ENCODE results near the gene EPB41L4B.

The EPB41L4B gene

DNA sequence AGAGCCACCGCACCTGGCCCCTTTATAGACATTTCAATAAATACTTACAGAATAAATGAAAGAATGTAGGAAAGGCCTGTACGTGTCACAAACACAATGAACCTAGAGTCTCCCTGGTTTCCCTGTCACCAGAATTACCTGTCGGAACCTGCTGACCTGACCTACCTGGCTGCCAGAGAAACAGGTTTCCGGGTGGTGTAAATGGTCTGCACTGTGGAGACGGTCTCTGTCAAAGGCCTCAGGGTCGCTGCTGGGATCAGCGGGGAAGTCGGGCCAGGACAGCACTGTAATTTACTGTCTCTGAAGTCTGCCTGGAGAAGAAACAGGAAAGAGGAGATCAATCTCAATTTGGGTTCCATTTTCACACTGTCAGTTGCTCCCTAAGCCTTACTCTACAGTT is 144.5 kb downstream of the EPB41L4B start:
- Histone ChIP-seq H3K9ac (ENCODE audit: low read depth in 1 of 2, low read length in 2 of 2) (no peak overlapping the region), H3K27me3 (ENCODE audit: control insufficient read depth in 1 of 2, insufficient read depth in 2 of 2, low read length in 2 of 2) (no peaks in the 10 kb centered on the region), H3K4me3 (ENCODE audit: low read depth in 1 of 2, low read length in 2 of 2) (no peak overlapping the region), H3K27ac (ENCODE audit: low read depth, low read length) (no peak overlapping the region), H3K9me3 (ENCODE audit: control insufficient read depth in 1 of 2, low read length in 2 of 2) (no peaks in the 10 kb centered on the region), H3K4me1 (ENCODE audit: control insufficient read depth in 1 of 2, insufficient read depth in 2 of 2, low read length in 2 of 2) (no peaks in the 10 kb centered on the region), H3K36me3 (ENCODE audit: control insufficient read depth in 1 of 2, insufficient read depth in 2 of 2, low read length in 2 of 2) (no peaks in the 10 kb centered on the region)

DNA sequence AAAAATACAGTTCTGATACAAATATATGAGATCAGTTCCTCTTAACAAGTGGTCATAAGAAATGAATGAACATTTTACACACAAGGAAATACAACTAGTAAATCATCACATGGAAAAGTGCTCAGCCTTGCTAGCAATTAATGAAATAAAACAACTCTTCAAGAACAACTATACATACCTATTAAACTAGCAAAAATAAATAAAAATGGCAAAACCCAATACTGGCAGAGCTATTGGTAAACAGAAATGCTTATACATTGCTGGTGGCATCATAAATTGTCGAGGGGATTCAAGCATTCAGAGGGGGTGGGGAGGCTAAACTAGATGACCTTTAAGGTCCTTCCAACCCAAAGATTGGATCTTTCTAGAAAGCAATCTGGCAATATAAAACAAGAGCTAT is 147.9 kb downstream of the EPB41L4B start:
- H3K27ac ChIP-seq (ENCODE audit: low read depth, low read length), result no peak overlapping the region
- no peak overlapping the region for H3K9ac ChIP-seq (ENCODE audit: low read depth in 1 of 2, low read length in 2 of 2)
- no peaks in the 10 kb centered on the region for H3K36me3 ChIP-seq (ENCODE audit: control insufficient read depth in 1 of 2, insufficient read depth in 2 of 2, low read length in 2 of 2)
- H3K4me3 ChIP-seq (ENCODE audit: low read depth in 1 of 2, low read length in 2 of 2), result no peak overlapping the region
- no peaks in the 10 kb centered on the region for H3K9me3 ChIP-seq (ENCODE audit: control insufficient read depth in 1 of 2, low read length in 2 of 2)
- no peaks in the 10 kb centered on the region for H3K4me1 ChIP-seq (ENCODE audit: control insufficient read depth in 1 of 2, insufficient read depth in 2 of 2, low read length in 2 of 2)
- H3K27me3 ChIP-seq (ENCODE audit: control insufficient read depth in 1 of 2, insufficient read depth in 2 of 2, low read length in 2 of 2), result peaks cover 0 to 4% of the 10 kb centered on the region in 2 donors

DNA sequence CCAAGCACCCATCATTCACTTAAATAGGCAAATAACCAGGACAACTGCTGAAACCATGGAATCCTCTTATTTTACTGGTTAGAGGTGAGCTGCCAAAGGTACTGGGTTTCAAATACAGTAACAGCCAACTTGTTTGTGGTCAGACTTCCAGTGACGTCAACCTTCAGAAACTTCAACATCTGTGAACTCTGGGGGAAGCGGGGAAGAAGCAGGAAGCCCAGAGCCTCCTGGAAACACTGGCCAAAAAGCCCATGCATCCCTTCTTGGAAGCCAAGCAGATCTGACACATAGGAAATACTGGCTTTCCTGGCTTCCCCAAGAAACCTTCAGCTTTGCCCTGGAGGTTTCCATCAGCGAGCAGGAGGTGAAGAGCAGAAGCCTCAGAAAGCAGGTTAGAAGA is 148.9 kb downstream of the EPB41L4B start:
- Histone ChIP-seq H3K27ac (ENCODE audit: low read depth, low read length) (no peak overlapping the region), H3K4me3 (ENCODE audit: low read depth in 1 of 2, low read length in 2 of 2) (no peak overlapping the region), H3K9ac (ENCODE audit: low read depth in 1 of 2, low read length in 2 of 2) (no peak overlapping the region), H3K36me3 (ENCODE audit: control insufficient read depth in 1 of 2, insufficient read depth in 2 of 2, low read length in 2 of 2) (no peaks in the 10 kb centered on the region), H3K4me1 (ENCODE audit: control insufficient read depth in 1 of 2, insufficient read depth in 2 of 2, low read length in 2 of 2) (no peaks in the 10 kb centered on the region), H3K9me3 (ENCODE audit: control insufficient read depth in 1 of 2, low read length in 2 of 2) (no peaks in the 10 kb centered on the region), H3K27me3 (ENCODE audit: control insufficient read depth in 1 of 2, insufficient read depth in 2 of 2, low read length in 2 of 2) (peaks cover 8 to 12% of the 10 kb centered on the region in 2 donors)

DNA sequence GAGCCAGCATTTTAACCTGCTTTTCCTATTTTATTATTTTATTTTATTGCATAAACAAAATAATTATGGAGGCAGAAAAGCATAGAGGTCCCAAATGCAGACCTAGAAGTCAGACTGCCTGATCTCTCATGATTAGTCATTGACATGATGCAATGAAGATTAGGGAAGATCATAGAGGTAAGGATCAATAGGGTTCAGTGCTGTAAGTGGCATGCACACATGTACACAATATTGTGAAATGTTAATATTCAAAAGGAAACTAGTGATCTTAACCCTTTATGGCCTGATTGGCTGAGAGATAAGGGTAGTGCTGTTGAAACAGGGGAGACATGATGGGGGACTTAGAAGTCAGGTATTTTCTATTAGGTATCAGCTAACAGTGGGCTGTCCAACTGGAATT is 152.7 kb downstream of the EPB41L4B start:
- no peak overlapping the region for H3K4me3 ChIP-seq (ENCODE audit: low read depth in 1 of 2, low read length in 2 of 2)
- H3K4me1 ChIP-seq (ENCODE audit: control insufficient read depth in 1 of 2, insufficient read depth in 2 of 2, low read length in 2 of 2), result no peaks in the 10 kb centered on the region
- H3K9ac ChIP-seq (ENCODE audit: low read depth in 1 of 2, low read length in 2 of 2), result no peak overlapping the region
- no peak overlapping the region for H3K27ac ChIP-seq (ENCODE audit: low read depth, low read length)
- no peaks in the 10 kb centered on the region for H3K9me3 ChIP-seq (ENCODE audit: control insufficient read depth in 1 of 2, low read length in 2 of 2)
- no peaks in the 10 kb centered on the region for H3K36me3 ChIP-seq (ENCODE audit: control insufficient read depth in 1 of 2, insufficient read depth in 2 of 2, low read length in 2 of 2)
- H3K27me3 ChIP-seq (ENCODE audit: control insufficient read depth in 1 of 2, insufficient read depth in 2 of 2, low read length in 2 of 2), result peaks cover 24 to 29% of the 10 kb centered on the region in 2 donors

DNA sequence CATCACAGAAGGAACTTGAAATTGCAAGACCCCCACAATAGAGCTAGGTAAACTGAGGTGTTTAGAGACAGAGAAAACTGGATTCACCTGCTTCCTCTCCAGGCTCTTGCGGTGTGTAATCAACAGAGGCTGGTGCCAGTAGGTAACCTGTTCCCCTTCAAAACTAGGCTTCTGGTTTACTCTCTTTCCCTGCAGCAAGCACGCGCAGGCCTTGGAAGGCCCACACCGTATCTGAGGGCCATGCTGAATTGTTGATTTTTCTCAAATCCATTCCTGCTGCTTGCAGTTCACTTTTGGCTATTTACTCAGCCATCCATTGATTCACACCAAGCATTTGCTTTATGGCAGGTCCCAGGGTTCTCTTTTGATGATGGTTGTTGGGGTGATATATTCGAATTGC is 153.1 kb downstream of the EPB41L4B start:
- Histone ChIP-seq H3K27me3 (ENCODE audit: control insufficient read depth in 1 of 2, insufficient read depth in 2 of 2, low read length in 2 of 2) (peaks cover 24 to 29% of the 10 kb centered on the region in 2 donors), H3K9ac (ENCODE audit: low read depth in 1 of 2, low read length in 2 of 2) (no peak overlapping the region), H3K4me1 (ENCODE audit: control insufficient read depth in 1 of 2, insufficient read depth in 2 of 2, low read length in 2 of 2) (peaks cover 0 to 3% of the 10 kb centered on the region in 2 donors)

DNA sequence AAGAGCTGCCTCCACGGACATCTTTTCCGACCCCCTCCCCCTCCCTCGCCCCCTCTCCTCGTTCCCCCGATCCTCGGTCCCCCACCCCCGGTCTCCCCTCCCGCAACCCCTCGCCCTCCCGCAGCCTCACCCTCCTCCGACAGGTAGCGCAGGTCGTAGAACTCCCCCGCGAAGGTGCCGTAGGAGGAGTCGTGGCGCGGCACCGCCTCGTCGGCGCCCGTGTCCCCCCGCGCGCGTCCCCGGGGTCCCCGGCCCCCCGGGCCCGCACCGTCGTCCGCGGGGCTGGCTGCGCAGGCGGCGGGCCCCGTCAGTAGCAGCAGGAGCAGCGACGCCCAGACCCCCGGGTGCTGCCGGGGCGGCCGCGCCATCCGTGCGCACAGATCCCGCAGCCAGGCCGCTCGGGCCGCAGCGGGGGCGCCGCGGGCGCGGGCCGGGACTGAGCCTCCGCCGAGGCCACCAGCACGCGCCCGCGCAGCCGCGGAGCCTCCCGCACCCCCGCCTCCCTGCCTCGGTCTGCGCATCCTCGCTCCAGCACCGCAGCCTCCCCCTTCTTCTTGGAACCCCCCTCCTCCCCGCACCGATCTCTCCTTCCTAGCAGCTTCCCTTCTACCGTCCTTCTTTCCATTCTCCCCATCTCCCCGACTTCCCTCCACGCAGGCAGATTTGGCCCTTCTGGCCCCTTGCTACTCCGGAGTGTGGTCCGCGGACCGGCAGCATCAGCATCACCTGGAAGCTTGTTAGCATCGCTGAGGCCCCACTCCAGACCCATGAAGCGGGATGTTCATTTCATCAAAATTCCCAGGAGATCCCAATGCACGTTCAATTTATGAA is 153.9 kb downstream of the EPB41L4B start, which contains the start of gene FRRS1L:
Gene FRRS1L, minus strand, starts transcription at position 479 of the 831 bp plus-strand sequence. Its CDS starts 111 bp downstream, at position 368.
- Histone ChIP-seq H3K36me3 (ENCODE audit: control insufficient read depth in 1 of 2, insufficient read depth in 2 of 2, low read length in 2 of 2) (no peaks in the 10 kb centered on the region), H3K27ac (ENCODE audit: low read depth, low read length) (no peak within 1 kb of the TSS), H3K27me3 (ENCODE audit: control insufficient read depth in 1 of 2, insufficient read depth in 2 of 2, low read length in 2 of 2) (peaks cover 24 to 29% of the 10 kb centered on the region in 2 donors), H3K4me3 (ENCODE audit: low read depth in 1 of 2, low read length in 2 of 2) (peak within 1 kb of the TSS in 1 of 2 donors; percentile 9), H3K9ac (ENCODE audit: low read depth in 1 of 2, low read length in 2 of 2) (no peak within 1 kb of the TSS), H3K4me1 (ENCODE audit: control insufficient read depth in 1 of 2, insufficient read depth in 2 of 2, low read length in 2 of 2) (peaks cover 0 to 7% of the 10 kb centered on the region in 2 donors), H3K9me3 (ENCODE audit: control insufficient read depth in 1 of 2, low read length in 2 of 2) (no peaks in the 10 kb centered on the region)

More for the DNA sequence above, 153.1 kb downstream of the EPB41L4B start:
- H3K9me3 ChIP-seq (ENCODE audit: control insufficient read depth in 1 of 2, low read length in 2 of 2), result no peaks in the 10 kb centered on the region
- H3K4me3 ChIP-seq (ENCODE audit: low read depth in 1 of 2, low read length in 2 of 2), result no peak overlapping the region
- H3K27ac ChIP-seq (ENCODE audit: low read depth, low read length), result no peak overlapping the region
- no peaks in the 10 kb centered on the region for H3K36me3 ChIP-seq (ENCODE audit: control insufficient read depth in 1 of 2, insufficient read depth in 2 of 2, low read length in 2 of 2)

DNA sequence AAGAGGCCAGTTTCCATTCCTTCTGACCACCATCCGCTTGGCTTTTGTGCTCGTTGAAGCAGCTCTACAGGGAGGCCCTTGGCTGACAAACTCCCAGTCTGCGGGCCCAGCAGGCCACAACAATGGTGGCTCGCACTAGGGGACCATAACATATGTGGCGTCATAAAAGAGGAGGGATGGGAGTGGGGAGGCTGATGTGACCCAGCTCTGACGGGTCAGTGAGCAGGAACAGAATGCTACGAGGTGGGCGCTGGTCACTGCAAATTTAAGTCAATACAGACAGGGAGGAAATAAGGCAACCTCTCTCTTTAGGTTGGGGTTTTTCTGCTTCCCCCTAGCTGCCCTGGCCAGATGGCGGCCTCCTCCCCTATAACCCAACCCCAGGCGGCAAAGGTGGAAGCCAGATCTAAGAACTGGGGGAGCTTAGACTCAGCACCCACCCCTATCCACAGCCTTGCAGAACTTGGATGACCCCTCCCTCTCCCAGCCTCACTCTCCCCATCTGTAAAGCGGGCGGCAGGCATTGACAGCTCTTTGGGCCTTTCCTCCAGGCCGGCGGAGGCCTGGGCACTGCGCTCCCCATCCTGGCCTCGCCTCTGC is 154.6 kb downstream of the EPB41L4B start:
- H3K36me3 ChIP-seq (ENCODE audit: control insufficient read depth in 1 of 2, insufficient read depth in 2 of 2, low read length in 2 of 2), result no peaks in the 10 kb centered on the region
- peaks cover 24 to 29% of the 10 kb centered on the region in 2 donors for H3K27me3 ChIP-seq (ENCODE audit: control insufficient read depth in 1 of 2, insufficient read depth in 2 of 2, low read length in 2 of 2)
- H3K4me1 ChIP-seq (ENCODE audit: control insufficient read depth in 1 of 2, insufficient read depth in 2 of 2, low read length in 2 of 2), result peaks cover 0 to 7% of the 10 kb centered on the region in 2 donors
- no peak overlapping the region for H3K27ac ChIP-seq (ENCODE audit: low read depth, low read length)
- H3K9me3 ChIP-seq (ENCODE audit: control insufficient read depth in 1 of 2, low read length in 2 of 2), result no peaks in the 10 kb centered on the region
- no peak overlapping the region for H3K4me3 ChIP-seq (ENCODE audit: low read depth in 1 of 2, low read length in 2 of 2)
- H3K9ac ChIP-seq (ENCODE audit: low read depth in 1 of 2, low read length in 2 of 2), result no peak overlapping the region

DNA sequence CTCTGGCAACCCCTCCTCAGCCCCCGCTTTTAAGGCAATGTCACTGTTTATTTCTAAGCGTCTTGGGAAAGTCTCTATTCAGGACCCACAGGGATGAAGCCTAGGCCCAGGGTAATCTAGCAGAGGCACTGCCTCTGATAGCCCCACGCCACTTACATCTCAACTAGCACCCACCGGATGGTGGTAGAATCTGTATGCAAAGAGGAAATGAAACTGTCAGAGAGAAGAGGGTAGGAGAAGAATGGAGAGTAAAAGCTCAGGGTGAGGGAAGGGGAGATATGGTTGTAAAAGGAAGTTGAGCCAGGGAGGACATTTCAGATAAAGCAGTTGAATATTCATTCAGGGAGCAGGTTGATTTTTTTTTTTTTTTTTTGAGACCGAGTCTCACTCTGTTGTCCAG is 156.8 kb downstream of the EPB41L4B start:
- H3K4me1 ChIP-seq (ENCODE audit: control insufficient read depth in 1 of 2, insufficient read depth in 2 of 2, low read length in 2 of 2), result peaks cover 0 to 7% of the 10 kb centered on the region in 2 donors
- H3K9ac ChIP-seq (ENCODE audit: low read depth in 1 of 2, low read length in 2 of 2), result no peak overlapping the region
- H3K9me3 ChIP-seq (ENCODE audit: control insufficient read depth in 1 of 2, low read length in 2 of 2), result no peaks in the 10 kb centered on the region
- H3K36me3 ChIP-seq (ENCODE audit: control insufficient read depth in 1 of 2, insufficient read depth in 2 of 2, low read length in 2 of 2), result no peaks in the 10 kb centered on the region
- no peak overlapping the region for H3K4me3 ChIP-seq (ENCODE audit: low read depth in 1 of 2, low read length in 2 of 2)
- H3K27ac ChIP-seq (ENCODE audit: low read depth, low read length), result no peak overlapping the region
- peaks cover 24 to 29% of the 10 kb centered on the region in 2 donors for H3K27me3 ChIP-seq (ENCODE audit: control insufficient read depth in 1 of 2, insufficient read depth in 2 of 2, low read length in 2 of 2)

DNA sequence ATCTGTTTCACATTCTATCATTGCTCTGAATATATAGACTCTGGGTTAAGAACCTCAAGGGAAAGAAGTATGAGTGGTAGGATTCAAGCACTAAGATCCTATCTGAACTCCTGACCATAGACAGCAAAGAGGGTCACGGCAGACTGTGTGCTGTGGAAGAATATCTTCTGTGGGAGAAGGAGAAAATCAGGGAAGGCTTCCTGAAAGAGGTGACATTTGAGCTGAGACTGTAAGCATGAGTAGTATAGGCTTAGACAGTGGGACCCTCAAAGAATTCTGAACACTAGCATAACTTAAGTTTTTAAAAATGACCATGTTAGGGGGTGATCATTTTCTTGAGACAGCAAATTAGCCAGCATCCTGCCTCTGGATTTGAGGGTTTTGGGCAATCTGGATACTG is 157.7 kb downstream of the EPB41L4B start:
- Histone ChIP-seq H3K27ac (ENCODE audit: low read depth, low read length) (no peak overlapping the region), H3K4me1 (ENCODE audit: control insufficient read depth in 1 of 2, insufficient read depth in 2 of 2, low read length in 2 of 2) (peaks cover 0 to 7% of the 10 kb centered on the region in 2 donors), H3K27me3 (ENCODE audit: control insufficient read depth in 1 of 2, insufficient read depth in 2 of 2, low read length in 2 of 2) (peaks cover 24 to 26% of the 10 kb centered on the region in 2 donors), H3K9ac (ENCODE audit: low read depth in 1 of 2, low read length in 2 of 2) (no peak overlapping the region), H3K36me3 (ENCODE audit: control insufficient read depth in 1 of 2, insufficient read depth in 2 of 2, low read length in 2 of 2) (no peaks in the 10 kb centered on the region), H3K4me3 (ENCODE audit: low read depth in 1 of 2, low read length in 2 of 2) (no peak overlapping the region), H3K9me3 (ENCODE audit: control insufficient read depth in 1 of 2, low read length in 2 of 2) (no peaks in the 10 kb centered on the region)

DNA sequence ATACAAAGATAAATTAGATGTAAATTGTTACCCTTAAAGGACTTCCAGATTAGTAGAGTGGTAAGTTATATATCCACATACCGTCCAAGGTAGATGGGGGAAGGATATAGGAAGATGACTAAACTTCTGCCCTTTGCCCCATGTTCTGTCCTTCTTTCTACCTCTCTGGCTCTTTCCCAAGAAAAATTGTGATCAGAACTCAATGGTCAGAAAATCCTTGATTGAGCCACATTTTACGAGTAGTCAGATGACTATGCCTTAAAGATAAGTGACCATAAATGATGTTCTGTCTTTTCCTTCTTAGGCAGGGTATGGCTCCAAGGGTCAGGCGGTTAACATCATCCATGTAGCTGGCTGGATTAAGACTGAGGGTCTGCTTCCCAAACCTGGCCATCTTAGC is 158.2 kb downstream of the EPB41L4B start:
- H3K27ac ChIP-seq (ENCODE audit: low read depth, low read length), result no peak overlapping the region
- H3K4me3 ChIP-seq (ENCODE audit: low read depth in 1 of 2, low read length in 2 of 2), result no peak overlapping the region
- no peaks in the 10 kb centered on the region for H3K9me3 ChIP-seq (ENCODE audit: control insufficient read depth in 1 of 2, low read length in 2 of 2)
- H3K27me3 ChIP-seq (ENCODE audit: control insufficient read depth in 1 of 2, insufficient read depth in 2 of 2, low read length in 2 of 2), result peaks cover 22 to 24% of the 10 kb centered on the region in 2 donors
- H3K4me1 ChIP-seq (ENCODE audit: control insufficient read depth in 1 of 2, insufficient read depth in 2 of 2, low read length in 2 of 2), result peaks cover 0 to 7% of the 10 kb centered on the region in 2 donors
- no peak overlapping the region for H3K9ac ChIP-seq (ENCODE audit: low read depth in 1 of 2, low read length in 2 of 2)
- H3K36me3 ChIP-seq (ENCODE audit: control insufficient read depth in 1 of 2, insufficient read depth in 2 of 2, low read length in 2 of 2), result no peaks in the 10 kb centered on the region

Data from duodenal mucosa (tissue), 2 donors.